OCI-LY3 (cell line): ENCODE data around the gene GRAMD4.

Experiments used
- H2AFZ ChIP-seq: fragments of 200-600, 300-600 bp; shearing (Covaris generic); 2 replicates; pipeline ENCODE4 v1.6.0; 2014; ENCODE audit warnings: antibody characterized with exemption, low read depth, low read length
- H3K27ac ChIP-seq: fragments of 200-600, 300-600 bp; sonication (generic); 2 replicates; pipeline ENCODE4 v1.5.1; 2014; ENCODE audit warnings: mild to moderate bottlenecking, low read length, moderate library complexity, mixed read lengths
- H3K27me3 ChIP-seq: fragments of 200-600, 300-600 bp; sonication (generic); 2 replicates; pipeline ENCODE4 v1.6.1; 2014; ENCODE audit warnings: low read depth, low read length, mixed read lengths
- H3K36me3 ChIP-seq: fragments of 200-600, 300-600 bp; sonication (generic); replicated peaks from 2 replicates; pipeline ENCODE3; 2014; ENCODE audit warnings: low read depth, low read length, mixed read lengths
- H3K4me1 ChIP-seq: fragments of 300-600, 200-600 bp; sonication (generic); 2 replicates; pipeline ENCODE4 v1.6.1; 2014; ENCODE audit warnings: low read length, mixed read lengths
- H3K4me2 ChIP-seq: fragments of 200-600, 300-600 bp; sonication (generic); 2 replicates; pipeline ENCODE4 v1.6.1; 2014; ENCODE audit warnings: low read length, mixed read lengths
- H3K4me3 ChIP-seq: fragments of 300-600, 200-600 bp; sonication (generic); 2 replicates; pipeline ENCODE4 v1.5.1; 2014; ENCODE audit warnings: antibody characterized with exemption, mild to moderate bottlenecking, low read length, moderate library complexity
- H3K79me2 ChIP-seq: fragments of 300-600, 200-600 bp; shearing (Covaris generic); 2 replicates; pipeline ENCODE4 v1.6.1; 2014; ENCODE audit warnings: mild to moderate bottlenecking, low read length, mixed read lengths
- H3K9ac ChIP-seq: fragments of 300-600, 200-600 bp; shearing (Covaris generic); 2 replicates; pipeline ENCODE4 v1.6.0; 2014; ENCODE audit warnings: mild to moderate bottlenecking, low read length, moderate library complexity
- H3K9me3 ChIP-seq: fragments of 200-600, 300-600 bp; shearing (Covaris generic); 2 replicates; pipeline ENCODE4 v1.6.1; 2014; ENCODE audit warnings: low read length, mixed read lengths; ENCODE audit not compliant: insufficient read depth
- H4K20me1 ChIP-seq: fragments of 200-600, 300-600 bp; sonication (generic); 2 replicates; pipeline ENCODE4 v1.6.1; 2016; ENCODE audit warnings: low read length, mixed read lengths; ENCODE audit not compliant: insufficient read depth
- EZH2phosphoT487 ChIP-seq: fragments of 200-600 bp; shearing (Covaris generic); IDR thresholded peaks from 2 replicates; pipeline ENCODE4 v1.6.1; 2018; ENCODE audit warnings: antibody characterized with exemption, mixed run types, low read depth
- TF ChIP-seq, protein P1 (sequence below): fragments of 200-600, 300-600 bp; sonication (generic); IDR thresholded peaks from 2 replicates; pipeline ENCODE4 v1.5.1; 2014; ENCODE audit warnings: antibody characterized with exemption, low read length, low read depth

GRAMD4 gene

DNA sequence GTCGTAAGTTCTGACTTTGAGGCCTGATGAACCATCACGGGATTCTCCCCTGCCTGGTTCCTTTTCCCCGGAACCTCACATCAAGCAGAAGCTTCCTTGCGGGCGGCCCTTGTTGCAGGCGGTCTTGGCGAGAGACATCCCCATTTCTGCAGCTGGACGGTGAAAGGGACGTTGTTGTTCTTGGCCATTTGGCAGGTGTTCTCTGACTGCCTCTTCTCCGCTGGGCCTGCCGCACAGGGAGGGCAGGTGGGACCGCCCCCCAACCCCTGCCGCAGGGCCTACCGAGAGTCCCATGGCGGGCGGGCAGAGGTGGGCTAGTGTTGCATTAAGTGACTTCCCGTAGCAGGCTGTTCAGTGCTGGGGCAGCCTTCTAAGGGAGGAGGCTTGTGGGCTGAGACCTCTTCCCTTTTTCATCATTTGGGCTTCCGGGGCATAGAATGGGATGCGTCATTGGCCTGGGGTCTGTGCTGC, 26.9 kb upstream of the GRAMD4 start:
- no peaks in the 10 kb centered on the region for H3K9me3 ChIP-seq
- H3K27ac ChIP-seq, result peak overlapping the region; percentile 84
- peak overlapping the region; percentile 54 for H3K9ac ChIP-seq
- H2AFZ ChIP-seq, result no peak overlapping the region
- H3K4me3 ChIP-seq, result peak overlapping the region; percentile 64
- TF ChIP-seq EZH2phosphoT487, result no peak
- TF ChIP-seq, protein P1, sequence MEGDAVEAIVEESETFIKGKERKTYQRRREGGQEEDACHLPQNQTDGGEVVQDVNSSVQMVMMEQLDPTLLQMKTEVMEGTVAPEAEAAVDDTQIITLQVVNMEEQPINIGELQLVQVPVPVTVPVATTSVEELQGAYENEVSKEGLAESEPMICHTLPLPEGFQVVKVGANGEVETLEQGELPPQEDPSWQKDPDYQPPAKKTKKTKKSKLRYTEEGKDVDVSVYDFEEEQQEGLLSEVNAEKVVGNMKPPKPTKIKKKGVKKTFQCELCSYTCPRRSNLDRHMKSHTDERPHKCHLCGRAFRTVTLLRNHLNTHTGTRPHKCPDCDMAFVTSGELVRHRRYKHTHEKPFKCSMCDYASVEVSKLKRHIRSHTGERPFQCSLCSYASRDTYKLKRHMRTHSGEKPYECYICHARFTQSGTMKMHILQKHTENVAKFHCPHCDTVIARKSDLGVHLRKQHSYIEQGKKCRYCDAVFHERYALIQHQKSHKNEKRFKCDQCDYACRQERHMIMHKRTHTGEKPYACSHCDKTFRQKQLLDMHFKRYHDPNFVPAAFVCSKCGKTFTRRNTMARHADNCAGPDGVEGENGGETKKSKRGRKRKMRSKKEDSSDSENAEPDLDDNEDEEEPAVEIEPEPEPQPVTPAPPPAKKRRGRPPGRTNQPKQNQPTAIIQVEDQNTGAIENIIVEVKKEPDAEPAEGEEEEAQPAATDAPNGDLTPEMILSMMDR, result no peak
- no peaks in the 10 kb centered on the region for H3K27me3 ChIP-seq
- peaks cover 19% of the 10 kb centered on the region for H4K20me1 ChIP-seq
- peaks cover 57% of the 10 kb centered on the region for H3K4me1 ChIP-seq
- peaks cover 7% of the 10 kb centered on the region for H3K36me3 ChIP-seq
- H3K79me2 ChIP-seq, result peaks cover 55% of the 10 kb centered on the region
- peak overlapping the region; percentile 83 for H3K4me2 ChIP-seq

DNA sequence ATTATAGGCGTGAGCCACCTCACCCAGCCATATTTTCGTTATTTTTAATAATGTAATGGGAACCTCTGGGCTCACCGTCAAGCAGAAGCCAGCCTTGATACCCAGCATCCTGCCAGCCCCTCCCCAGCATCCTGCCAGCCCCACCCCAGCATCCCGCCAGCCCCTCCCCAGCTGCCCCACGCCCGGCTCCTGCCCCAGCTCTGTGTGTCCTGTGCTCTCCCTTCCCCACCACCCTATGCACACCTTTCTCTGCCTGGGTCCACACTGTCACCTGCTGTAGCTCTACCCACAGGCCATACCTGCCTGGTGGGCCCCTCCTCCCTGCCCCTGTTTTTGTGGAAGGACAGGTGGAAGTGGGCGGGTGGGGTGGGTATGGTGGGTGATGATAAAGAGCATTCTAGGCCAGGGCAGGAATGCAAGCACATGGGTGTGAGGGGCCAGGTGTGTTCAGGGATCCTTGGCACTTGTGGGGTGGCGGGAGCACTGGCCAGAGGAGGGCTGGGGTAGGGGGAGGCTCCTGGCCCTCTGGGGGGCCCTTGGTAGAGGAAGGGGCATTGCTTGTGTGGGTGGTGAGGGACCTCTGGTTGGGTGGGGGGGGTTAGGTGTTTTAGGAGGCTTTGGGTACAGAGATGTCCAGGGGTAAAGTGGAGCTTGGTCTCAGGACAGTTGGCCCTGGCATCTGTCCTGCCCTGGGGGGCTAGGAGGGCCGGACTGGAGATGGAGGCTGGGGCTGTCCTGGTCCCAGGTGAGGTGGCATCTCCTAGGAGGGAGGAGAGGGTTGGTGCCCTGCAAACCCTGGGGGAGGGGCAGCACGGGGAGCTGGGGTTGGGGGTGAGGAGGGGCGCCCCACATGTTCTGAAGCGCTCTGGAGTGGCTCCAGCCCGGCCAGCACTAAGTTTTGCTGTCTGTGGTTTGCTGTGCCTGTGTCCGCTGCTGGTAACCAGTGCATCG, 25.9 kb upstream of the GRAMD4 start:
- no peaks in the 10 kb centered on the region for H3K9me3 ChIP-seq
- peaks cover 51% of the 10 kb centered on the region for H3K79me2 ChIP-seq
- H3K4me3 ChIP-seq, result no peak overlapping the region
- H3K4me1 ChIP-seq, result peaks cover 47% of the 10 kb centered on the region
- peaks cover 7% of the 10 kb centered on the region for H3K36me3 ChIP-seq
- no peak for TF ChIP-seq EZH2phosphoT487
- no peak overlapping the region for H3K9ac ChIP-seq
- no peaks in the 10 kb centered on the region for H3K27me3 ChIP-seq
- H3K27ac ChIP-seq, result no peak overlapping the region
- no peak overlapping the region for H2AFZ ChIP-seq
- H3K4me2 ChIP-seq, result no peak overlapping the region
- peaks cover 30% of the 10 kb centered on the region for H4K20me1 ChIP-seq

DNA sequence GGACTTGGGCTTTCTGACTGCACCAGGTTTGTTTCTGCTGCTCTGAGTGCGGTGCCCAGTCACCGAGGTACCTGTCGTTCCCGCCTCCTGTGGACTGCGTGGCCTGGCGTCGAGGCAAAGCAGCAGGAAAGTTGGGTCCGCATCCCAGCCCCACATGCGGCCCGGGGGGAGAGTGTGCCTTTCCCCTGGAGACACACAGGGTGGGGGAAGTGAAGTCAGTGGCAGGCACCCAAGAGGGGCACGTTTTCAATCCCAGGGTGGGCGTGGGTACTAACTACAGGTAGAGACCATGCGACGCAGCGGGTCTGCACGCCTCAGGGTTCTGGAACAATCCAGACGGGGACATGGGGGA, 25.3 kb upstream of the GRAMD4 start:
- Histone ChIP-seq H2AFZ (no peak overlapping the region), H3K27ac (no peak overlapping the region), H3K4me1 (peaks cover 43% of the 10 kb centered on the region), H3K79me2 (peaks cover 48% of the 10 kb centered on the region), H3K36me3 (peaks cover 7% of the 10 kb centered on the region), H3K4me2 (no peak overlapping the region), H3K9ac (no peak overlapping the region), H3K4me3 (no peak overlapping the region), H4K20me1 (peaks cover 36% of the 10 kb centered on the region), H3K27me3 (no peaks in the 10 kb centered on the region), H3K9me3 (no peaks in the 10 kb centered on the region)
- TF ChIP-seq, protein P1, result no peak
- TF ChIP-seq EZH2phosphoT487, result no peak

DNA sequence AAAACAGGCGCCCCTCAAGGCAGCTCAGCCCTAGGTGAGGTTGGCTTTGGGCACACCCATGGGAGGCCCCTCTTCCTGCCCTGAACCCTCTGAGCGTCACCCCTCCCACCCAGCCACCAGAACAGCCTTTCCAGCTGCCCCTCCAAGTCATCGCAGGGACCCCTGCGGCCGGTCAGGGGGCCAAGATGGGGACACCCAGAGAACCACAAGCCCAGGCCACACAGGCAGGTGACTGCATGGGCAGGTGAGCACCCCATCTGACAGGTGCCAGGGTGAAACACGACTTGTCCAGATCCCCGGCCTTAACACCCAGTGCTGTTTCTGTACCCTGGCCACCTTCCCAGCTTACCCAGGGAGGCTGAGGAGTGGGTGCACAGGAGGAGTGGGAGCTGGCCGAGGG, 24.6 kb upstream of the GRAMD4 start:
- no peaks in the 10 kb centered on the region for H3K27me3 ChIP-seq
- peaks cover 47% of the 10 kb centered on the region for H3K79me2 ChIP-seq

More for the DNA sequence above, 24.6 kb upstream of the GRAMD4 start:
- no peak overlapping the region for H2AFZ ChIP-seq
- peaks cover 42% of the 10 kb centered on the region for H4K20me1 ChIP-seq
- H3K9me3 ChIP-seq, result no peaks in the 10 kb centered on the region
- peaks cover 9% of the 10 kb centered on the region for H3K36me3 ChIP-seq
- H3K27ac ChIP-seq, result no peak overlapping the region
- no peak overlapping the region for H3K4me3 ChIP-seq
- H3K4me2 ChIP-seq, result no peak overlapping the region
- H3K9ac ChIP-seq, result no peak overlapping the region
- peaks cover 43% of the 10 kb centered on the region for H3K4me1 ChIP-seq
- no peak for TF ChIP-seq EZH2phosphoT487
- TF ChIP-seq, protein P1, result no peak
